Mucosa of stomach (tissue), 1 donor: ENCODE results near the gene DNMT3A.

Source experiments
- H3K27me3 ChIP-seq: one replicate; pipeline ENCODE4 v1.7.0; 2013; ENCODE audit warnings: mild to moderate bottlenecking, low read length; ENCODE audit not compliant: control insufficient read depth, insufficient read depth
- H3K36me3 ChIP-seq: one replicate; pipeline ENCODE4 v1.7.0; 2013; ENCODE audit warnings: low read length; ENCODE audit not compliant: control insufficient read depth, insufficient read depth
- H3K4me1 ChIP-seq: one replicate; pipeline ENCODE4 v1.7.0; 2013; ENCODE audit warnings: mild to moderate bottlenecking, low read length; ENCODE audit not compliant: control insufficient read depth, insufficient read depth
- H3K4me3 ChIP-seq: one replicate; pipeline ENCODE4 v1.7.0; 2013; ENCODE audit warnings: low read length
- H3K9ac ChIP-seq: one replicate; pipeline ENCODE4 v1.7.0; 2013; ENCODE audit warnings: mild to moderate bottlenecking, low read length, moderate library complexity
- H3K9me3 ChIP-seq: one replicate; pipeline ENCODE4 v1.7.0; 2013; ENCODE audit warnings: mild to moderate bottlenecking, low read length, moderate library complexity; ENCODE audit not compliant: control insufficient read depth
- donor health status: Pancreatic carcinoma.

DNMT3A gene

DNA sequence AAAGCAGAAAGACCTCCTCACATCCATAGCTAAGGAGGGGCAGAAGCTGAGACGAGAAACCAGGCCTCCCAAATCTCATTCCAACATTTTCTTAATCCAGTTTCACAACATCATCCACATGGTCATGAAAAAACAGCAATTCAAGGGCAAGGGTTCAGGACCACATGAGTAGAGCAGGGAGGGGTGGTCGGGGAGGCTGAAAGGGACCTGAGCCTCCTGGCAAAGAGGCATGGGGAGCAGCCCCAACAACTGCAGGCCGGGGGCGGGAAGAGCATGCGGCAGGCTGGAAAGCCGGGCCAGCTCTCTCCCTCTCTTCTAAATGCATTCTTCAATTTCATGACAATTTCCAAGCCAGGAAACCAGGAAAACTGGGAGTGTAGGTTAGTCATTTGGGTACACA, 76.7 kb downstream of the DNMT3A start:
- no peaks in the 10 kb centered on the region for H3K9me3 ChIP-seq
- H3K4me3 ChIP-seq = no peak overlapping the region
- H3K9ac ChIP-seq = no peak overlapping the region
- no peaks in the 10 kb centered on the region for H3K4me1 ChIP-seq
- H3K27me3 ChIP-seq = no peaks in the 10 kb centered on the region
- no peaks in the 10 kb centered on the region for H3K36me3 ChIP-seq

DNA sequence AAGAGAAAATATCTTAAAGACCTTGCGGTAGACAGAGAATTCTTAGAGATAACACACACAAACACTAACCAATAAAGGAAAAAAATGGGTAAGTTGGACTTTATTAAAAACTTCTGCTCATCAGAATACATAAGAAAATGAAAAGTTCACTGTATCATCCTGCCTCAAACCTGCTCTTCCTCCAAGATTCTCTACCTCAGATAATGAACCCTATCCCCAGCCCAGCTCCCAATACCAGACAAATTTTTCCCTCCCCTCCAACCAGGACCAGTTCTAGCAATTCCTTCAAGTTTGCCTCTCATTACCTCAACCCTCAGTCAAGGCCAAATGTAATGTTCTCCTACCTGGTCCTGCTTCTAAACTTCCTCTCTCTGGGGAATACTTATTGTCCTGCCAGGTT, 79.4 kb downstream of the DNMT3A start:
- H3K36me3 ChIP-seq = no peaks in the 10 kb centered on the region
- no peak overlapping the region for H3K4me3 ChIP-seq
- H3K4me1 ChIP-seq = no peaks in the 10 kb centered on the region
- no peak overlapping the region for H3K9ac ChIP-seq
- no peaks in the 10 kb centered on the region for H3K27me3 ChIP-seq
- H3K9me3 ChIP-seq = no peaks in the 10 kb centered on the region

DNA sequence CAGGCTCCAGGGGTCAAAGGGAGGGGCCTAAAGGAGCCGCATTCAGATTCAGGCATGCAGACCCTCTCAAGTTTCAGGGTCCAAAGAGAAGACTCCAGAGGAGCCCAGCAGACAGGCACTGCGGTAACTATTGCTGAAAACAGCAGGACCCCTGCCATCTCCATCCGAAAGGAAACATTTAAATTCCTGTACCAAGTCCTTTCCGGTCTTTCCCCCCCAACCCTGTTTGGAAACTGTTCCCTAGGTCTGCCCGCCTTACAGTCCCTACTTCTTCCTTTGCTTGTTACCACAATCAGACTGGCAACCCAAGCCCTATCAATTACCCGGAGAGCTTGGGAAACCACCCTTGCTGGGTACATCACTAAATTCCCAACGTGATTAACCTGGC, 82.0 kb downstream of the DNMT3A start:
- peaks cover 6% of the 10 kb centered on the region for H3K4me1 ChIP-seq
- H3K9ac ChIP-seq = no peak overlapping the region
- no peaks in the 10 kb centered on the region for H3K9me3 ChIP-seq
- H3K27me3 ChIP-seq = no peaks in the 10 kb centered on the region
- H3K4me3 ChIP-seq = no peak overlapping the region
- H3K36me3 ChIP-seq = no peaks in the 10 kb centered on the region

DNA sequence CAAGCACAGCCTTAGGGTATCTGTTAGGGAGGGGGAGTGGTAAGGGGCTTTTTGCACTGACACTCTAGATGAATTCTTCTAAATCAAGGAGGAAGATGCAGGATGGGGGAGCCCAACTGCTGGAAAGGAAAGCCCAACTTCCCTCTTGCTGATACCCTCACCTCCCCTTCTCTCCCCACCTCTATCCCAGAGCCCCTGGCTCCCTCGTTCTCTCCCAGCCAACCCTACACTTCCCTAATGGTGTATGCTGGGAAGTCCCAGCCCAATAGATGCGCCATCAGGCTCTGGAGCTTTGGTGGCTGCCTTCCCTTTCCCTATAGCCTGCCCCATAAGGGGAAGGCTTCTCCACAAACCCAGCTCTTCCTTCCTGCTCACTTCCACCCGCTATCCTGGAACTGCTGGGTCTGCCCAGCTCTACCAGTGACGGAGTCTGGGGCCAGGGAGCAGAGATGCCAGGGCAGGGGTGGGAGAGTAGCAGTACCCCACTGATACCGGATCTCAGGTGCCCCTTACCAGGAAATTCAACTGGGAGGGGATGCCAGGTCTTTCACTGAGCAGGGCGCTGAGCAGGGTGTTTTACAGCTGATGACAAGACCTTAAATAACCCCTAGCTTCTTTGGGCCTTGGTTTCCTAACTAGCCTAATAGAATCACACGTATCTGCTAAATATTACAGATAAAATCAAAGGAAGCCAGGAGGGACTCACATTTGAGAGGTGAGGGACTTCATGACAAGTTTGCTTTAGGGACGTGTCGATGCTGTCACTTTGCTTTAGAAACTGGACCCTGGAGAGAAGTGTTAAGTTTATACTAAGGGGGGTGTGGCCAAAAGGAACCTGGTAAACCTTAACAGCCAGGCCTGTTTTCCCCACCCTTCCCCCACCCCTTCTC, 82.6 kb downstream of the DNMT3A start:
- H3K9me3 ChIP-seq = no peaks in the 10 kb centered on the region
- H3K27me3 ChIP-seq = no peaks in the 10 kb centered on the region
- no peaks in the 10 kb centered on the region for H3K36me3 ChIP-seq
- H3K4me3 ChIP-seq = no peak overlapping the region
- H3K4me1 ChIP-seq = peaks cover 6% of the 10 kb centered on the region
- no peak overlapping the region for H3K9ac ChIP-seq

DNA sequence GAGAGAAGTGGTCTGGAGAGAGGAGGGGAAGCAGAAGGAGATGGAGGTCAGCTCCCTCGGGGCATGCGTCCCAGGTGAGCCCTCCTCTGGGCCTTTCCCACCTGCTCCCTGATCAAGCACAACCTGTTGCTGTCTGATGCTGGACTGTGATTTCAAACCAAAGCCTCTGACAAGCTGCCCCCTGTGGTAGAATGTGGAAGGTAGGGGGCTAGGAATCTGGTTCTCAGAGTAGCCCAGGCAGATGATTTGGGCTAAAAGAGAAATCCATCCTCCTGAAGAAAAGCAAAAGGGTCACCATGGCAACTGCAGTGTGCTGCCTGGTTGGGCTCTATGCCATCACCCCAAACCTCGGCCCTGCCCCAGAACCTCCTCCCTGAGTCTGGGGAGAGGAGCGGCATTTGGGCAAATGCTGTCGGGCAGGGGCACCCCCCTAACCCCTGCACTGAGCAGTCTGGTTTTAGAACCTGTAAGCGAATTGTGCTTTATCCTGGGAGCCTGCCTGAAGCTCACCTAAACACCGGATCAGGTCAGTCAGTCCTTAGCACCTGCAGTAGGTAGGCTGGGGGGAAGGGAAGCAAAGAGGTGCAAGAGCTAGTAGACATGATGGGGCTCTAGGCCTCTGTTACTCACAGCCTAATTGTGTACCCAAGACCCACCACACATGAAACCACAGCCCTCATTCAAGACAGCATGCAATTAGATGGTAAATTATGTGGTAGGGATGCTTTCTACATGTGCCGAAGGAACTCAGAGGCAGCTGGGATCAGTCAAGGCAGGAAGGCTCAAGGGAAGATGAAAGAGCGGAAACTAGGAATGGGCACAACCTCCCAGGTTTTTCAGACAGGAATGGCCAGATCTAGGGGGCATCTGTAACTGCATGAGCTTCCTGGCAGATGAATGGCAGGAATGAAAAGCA, 83.5 kb downstream of the DNMT3A start:
- Histone ChIP-seq H3K9ac (no peak overlapping the region), H3K4me3 (no peak overlapping the region), H3K4me1 (peaks cover 6% of the 10 kb centered on the region), H3K36me3 (no peaks in the 10 kb centered on the region), H3K9me3 (no peaks in the 10 kb centered on the region), H3K27me3 (no peaks in the 10 kb centered on the region)

DNA sequence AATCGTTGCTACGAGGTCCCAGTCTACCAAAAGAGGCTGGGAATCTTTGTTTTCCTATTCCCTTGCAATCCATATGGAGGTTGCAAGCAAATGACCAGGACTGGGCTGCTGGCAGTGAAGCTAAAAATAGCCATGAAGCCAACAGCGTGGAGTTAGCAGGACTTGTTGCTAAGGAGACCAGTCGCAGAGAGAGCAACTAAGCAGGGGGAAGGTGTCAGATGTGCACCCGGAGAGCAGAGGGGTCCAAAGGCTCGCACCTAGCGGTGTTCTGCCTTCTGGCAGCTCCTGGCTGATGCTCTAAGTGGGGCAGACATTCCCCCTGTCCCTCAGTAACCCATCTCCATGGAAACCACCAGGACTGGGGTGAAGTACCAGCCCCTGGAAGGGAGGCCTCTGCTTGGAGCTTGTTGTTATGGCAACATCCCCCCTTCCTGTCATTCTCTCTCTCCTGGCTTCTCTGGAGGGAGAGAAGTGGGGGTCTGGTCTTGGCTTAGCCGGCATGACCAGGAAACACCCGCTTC, 84.6 kb downstream of the DNMT3A start:
- H3K4me3 ChIP-seq = no peak overlapping the region
- H3K4me1 ChIP-seq = peaks cover 11% of the 10 kb centered on the region
- H3K9me3 ChIP-seq = no peaks in the 10 kb centered on the region
- H3K36me3 ChIP-seq = no peaks in the 10 kb centered on the region
- H3K9ac ChIP-seq = no peak overlapping the region
- no peaks in the 10 kb centered on the region for H3K27me3 ChIP-seq

DNA sequence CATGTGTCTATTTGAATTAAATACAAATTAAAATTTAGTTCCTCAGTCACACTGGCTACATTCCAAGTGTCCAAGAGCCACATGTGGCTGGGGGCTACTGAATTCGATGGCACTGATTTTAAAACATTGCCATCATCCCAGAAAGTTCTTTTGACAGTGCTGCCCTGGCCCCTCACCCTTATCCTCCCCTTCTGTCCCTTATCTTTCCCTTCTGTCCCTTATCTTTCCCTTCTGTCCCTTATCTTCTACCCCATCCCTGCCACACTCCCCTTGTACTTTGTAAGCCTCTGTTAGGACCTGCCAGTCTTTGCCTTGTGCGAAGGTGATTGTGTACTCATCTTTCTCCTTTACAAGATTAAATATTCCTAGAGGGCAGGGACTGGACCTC, 85.2 kb downstream of the DNMT3A start:
- Histone ChIP-seq H3K4me3 (no peak overlapping the region), H3K36me3 (no peaks in the 10 kb centered on the region), H3K9me3 (no peaks in the 10 kb centered on the region), H3K9ac (no peak overlapping the region), H3K4me1 (peaks cover 15% of the 10 kb centered on the region), H3K27me3 (no peaks in the 10 kb centered on the region)

DNA sequence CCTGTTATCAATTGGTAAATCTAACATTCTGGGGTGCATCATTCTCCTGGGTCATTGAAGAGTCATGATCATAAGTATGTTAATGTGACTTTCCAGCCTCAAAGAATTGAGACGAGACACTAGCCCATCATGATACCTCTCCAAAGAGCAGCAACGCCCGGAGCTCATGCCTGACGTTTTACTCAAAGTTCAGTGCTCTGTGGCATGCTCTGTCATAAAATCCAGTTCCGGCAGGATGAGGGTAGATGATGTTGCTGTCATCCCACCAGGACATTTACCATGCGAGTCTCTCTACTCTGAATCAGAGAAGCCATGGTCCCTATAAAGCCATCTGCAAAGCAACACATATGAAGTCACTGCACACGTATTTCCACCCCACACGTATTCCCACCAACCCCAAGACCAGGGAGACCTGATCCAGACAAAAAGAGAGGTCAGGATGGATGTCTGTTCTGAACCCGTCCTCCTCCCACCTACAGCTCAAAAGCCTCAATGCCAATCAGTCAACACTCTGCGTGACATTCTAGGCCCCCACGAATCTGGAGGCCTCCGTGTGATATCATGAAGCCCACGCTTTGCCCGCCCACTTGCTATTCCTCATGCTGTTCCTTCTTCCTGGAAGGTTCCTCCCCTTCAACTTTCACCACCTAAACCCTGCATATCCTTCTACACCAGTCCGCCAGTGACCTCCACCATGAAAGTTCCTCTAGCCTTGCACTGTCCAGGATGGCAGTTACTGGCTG, 85.8 kb downstream of the DNMT3A start:
- no peak overlapping the region for H3K9ac ChIP-seq
- peaks cover 20% of the 10 kb centered on the region for H3K4me1 ChIP-seq
- H3K4me3 ChIP-seq = no peak overlapping the region
- no peaks in the 10 kb centered on the region for H3K27me3 ChIP-seq
- H3K9me3 ChIP-seq = no peaks in the 10 kb centered on the region
- H3K36me3 ChIP-seq = no peaks in the 10 kb centered on the region

DNA sequence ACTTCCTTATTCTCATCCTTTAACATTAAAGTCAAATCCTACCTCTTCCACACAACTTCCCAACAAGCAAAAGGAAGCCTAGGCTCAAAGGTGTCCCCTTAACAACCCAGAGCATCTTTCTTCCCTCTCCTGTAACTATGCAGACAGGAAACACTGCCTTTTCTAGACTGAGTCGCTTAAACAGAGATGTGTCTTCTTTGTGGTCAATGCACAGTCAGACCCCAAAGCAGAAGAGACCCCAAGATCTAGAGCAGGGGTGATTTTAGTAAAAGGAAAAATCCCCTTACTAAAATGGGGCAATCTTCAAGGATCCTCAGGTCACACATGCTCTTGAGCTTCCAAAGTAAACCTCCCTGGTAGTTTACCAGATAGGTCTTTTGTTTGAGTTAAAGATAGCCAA, 86.8 kb downstream of the DNMT3A start:
- Histone ChIP-seq H3K27me3 (no peaks in the 10 kb centered on the region), H3K9me3 (no peaks in the 10 kb centered on the region), H3K4me1 (peaks cover 22% of the 10 kb centered on the region), H3K36me3 (no peaks in the 10 kb centered on the region), H3K9ac (no peak overlapping the region), H3K4me3 (no peak overlapping the region)

DNA sequence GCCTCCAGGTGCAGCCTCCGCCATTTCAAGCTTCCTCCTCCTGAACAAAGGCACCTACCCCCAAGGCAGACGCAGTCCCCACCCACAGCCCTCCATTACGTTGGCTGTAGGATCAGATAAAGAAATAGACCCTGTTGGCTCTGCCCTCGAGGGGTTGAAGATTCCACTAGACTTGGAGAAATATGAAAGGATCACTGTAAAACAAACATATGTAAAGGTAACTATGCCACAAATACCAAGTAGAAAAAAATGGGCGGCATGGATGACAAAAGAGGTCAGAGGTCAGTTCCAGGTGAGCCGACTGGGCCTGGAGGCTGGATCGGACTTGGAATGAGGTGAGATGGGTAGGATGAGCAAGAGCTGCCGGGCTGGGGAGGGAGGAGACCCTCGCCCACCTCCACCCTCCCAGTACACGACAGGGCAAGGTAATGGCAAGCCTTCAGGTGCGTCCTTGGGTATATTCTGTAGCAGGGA, 88.5 kb downstream of the DNMT3A start:
- H3K9me3 ChIP-seq = no peaks in the 10 kb centered on the region
- peaks cover 23% of the 10 kb centered on the region for H3K4me1 ChIP-seq
- H3K4me3 ChIP-seq = no peak overlapping the region
- H3K27me3 ChIP-seq = no peaks in the 10 kb centered on the region
- H3K9ac ChIP-seq = peak overlapping the region; percentile 73
- H3K36me3 ChIP-seq = no peaks in the 10 kb centered on the region

DNA sequence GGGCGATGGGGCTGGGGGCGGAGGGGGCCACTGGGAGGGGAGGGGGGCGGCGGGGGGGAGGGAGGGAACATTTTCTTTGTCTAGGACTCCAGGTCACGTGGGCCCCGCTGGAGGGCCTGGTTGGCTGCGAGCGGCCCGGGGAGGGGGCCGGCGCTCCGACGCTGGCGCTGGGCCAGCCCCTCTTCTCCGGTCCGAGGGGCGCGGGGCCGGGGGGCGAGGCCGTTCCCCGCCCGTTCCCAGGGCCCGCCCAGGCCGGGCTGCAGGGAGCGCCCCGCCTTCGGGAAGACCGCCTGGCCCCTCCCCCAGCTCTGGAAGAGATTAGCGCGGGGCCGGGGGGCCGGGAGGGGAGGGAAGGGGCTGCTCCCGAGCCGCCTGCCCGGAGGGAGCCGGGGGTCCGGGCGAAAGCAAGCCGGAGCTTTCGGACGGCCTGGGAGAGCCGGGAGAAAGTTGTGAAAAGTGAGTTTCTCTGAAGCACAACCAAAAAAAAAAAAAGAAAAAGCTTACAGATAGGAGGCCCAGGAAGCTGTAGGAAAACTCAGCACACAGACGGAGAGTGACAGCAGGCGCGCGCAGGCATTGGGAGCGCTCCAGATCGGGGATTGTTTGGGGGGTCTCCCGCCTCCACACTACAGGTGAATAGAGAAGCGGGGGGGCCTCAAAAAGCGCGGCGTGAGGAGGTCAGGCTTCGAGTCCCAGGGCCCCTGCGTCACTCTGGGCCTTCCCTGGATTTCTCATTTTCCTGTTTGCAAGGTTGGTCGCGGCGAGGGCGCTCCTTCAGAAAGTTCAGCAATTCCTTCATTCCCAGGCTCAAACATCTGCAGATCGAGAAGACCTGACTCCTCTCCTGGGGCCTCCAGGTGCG, 89.2 kb downstream of the DNMT3A start:
- no peaks in the 10 kb centered on the region for H3K27me3 ChIP-seq
- no peaks in the 10 kb centered on the region for H3K9me3 ChIP-seq
- H3K4me3 ChIP-seq = peak overlapping the region; percentile 46
- H3K9ac ChIP-seq = peak overlapping the region; percentile 73
- peaks cover 23% of the 10 kb centered on the region for H3K4me1 ChIP-seq
- no peaks in the 10 kb centered on the region for H3K36me3 ChIP-seq
